HG03066 (cell line): ENCODE data around the gene BMPR1B.

Experiments used
- ATAC-seq: cut with Tn5 transposase; IDR thresholded peaks from one replicate; pipeline ENCODE4 v1.9.1; 2021; ENCODE audit warnings: low read depth; ENCODE audit not compliant: unreplicated experiment

BMPR1B gene

DNA sequence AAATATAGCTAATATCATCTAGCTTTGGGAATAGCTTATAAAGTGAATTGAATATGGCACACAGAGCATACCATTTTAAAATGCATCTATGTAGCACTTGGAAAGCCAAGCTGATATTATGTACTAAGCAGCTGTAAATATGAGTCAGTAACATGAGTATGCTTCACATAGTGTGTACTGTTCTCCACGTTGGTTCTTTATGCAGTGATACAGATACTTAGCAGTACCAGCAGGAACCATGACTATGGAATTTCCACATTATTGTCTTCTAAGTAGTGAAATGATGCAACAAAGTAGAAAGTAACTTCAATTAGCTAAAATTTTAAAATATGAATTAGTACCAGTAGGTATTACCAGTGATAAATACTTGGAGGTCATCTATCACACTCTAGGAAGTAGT, 320.1 kb downstream of the BMPR1B start:
- no peak for ATAC-seq

DNA sequence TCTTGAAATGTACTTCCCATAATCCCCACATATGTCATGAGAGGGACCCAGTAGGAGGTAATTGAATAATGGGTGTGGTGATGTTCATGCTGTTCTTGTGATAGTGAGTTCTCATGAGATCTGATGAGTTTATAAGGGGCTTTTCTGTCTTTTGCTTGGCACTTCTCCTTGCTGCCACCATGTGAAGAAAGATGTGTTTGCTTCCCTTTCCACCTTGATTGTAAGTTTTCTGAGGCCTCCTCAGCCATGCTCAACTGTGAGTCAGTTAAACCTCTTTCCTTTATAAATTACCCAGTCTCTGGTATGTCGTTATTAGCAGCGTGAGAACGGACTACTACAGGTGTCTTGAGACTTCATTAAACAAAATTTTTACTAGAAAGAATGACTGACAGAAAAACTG, 323.2 kb downstream of the BMPR1B start:
- no peak for ATAC-seq

DNA sequence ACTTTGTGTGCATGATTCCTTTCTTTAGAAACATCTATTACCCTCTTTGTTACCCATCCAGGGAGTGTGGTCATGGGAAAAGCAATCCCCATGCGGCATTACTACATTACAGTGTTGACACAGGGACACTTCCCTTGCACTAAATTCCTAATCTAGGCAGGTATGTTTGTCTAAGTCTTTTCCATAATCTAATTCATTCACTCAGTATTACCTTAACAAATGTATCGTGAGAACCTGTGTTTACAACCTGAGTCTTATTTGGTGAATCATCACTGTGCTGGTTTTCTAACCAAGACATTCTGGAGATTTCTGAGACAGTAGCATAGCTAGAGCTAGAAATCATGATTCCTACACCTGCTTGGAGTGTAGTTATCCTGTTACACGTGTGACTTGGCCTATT, 326.8 kb downstream of the BMPR1B start:
- no peak for ATAC-seq

DNA sequence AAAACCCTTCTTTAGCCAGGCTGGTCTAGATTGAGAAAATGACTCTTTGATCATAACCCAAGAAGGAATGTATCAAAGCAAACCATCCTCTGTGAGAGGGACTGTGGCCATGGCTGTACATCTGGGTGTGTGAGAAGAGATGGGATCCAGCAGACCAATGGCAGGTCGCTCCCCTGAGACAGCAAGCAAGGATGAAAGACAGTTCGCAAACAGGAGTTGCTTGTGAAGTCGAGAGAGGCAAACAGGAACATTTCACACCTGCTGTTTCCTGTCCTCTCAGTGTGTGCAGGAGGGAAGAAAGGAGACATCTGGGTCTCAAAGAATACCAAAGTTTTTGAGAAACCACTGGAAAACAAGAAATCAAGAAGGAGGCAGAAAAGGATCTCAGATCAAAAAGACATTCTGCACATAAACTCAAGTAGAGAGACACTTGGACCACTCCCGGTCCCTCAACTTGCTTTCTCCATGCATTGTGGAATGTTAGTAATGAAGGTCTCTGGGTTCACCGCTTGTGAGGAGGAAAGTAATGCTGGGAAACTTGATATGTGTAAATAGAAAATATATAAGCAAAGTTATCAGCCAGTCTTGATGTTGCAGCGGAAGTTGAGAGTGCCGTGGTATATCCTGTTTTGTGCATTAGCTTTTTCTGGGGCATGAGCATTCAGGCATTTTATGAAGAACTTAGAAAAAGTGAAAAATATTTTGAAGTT, 327.5 kb downstream of the BMPR1B start:
- no peak for ATAC-seq

DNA sequence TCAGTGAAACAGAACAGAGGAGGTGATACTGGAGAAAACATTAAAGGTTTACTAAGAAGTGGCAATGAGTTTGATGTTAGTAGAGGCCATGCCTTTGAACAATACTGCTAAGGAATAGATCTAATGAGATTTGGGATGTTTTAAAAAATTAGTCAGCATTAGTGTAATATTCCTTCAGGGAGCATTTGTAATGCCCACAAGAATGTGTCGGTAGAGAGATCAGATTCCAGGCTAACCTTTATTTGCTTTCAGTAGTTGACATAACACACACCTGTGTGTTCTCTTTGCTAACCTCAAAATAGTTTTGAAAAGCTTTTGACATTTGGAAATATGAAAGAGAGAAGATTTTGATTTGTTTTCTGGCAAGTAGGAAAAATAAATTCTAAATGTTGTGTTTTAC, 328.8 kb downstream of the BMPR1B start:
- ATAC-seq, result no peak

DNA sequence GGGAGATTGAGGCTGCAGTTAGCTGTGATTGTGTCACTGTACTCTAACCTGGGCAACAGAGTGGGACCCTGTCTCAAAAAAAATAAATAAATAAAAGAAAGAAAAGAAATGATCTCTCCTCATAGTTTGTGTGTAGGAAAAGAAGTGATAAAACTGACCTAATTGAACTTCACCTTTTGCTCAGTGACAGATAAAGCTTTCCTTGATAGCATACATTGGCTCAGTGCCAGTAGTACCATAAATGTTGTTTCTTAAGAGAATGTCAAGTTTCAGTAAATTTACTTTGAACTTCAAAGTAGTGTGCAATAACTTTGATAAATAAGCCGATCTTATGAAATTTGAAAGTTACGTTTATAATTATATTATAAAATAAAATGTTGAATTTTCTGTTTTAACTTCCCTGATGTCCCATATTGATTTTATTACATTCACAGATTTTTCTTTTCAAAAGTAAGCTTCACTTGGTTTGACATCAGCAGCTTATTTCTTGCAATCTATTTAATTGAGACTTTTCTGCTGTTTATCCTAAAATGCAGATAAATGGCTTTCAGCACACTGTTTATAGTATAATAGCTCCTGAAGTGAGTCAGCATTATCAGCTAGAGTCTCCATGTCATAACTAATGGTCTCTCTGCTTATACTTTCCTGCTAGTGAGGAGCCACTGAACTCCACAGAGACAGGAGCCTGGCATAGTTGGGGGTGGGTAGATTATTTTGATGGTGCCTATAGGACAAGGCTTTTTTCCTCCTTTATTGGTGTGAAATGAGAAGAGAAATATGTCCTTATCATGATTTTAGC, 330.1 kb downstream of the BMPR1B start:
- ATAC-seq, result no peak

DNA sequence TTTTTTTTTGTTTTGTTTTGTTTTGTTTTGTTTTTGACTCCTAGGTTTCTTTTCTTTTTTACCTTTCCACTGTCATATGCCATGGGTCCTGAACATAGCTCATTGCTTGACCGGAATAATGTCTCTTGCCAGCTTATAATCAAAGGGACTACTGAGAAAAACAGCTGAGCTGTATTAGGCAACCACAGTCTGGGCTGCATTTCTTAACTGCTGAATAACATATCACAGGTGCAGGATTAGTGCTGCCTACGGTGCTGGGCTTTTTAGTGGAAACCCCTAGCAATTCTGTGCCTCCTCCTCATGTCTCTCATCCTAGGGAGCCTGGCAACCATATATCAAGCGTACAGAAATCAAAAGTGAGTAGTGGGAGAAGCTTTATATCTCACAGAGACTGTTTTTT, 333.5 kb downstream of the BMPR1B start:
- no peak for ATAC-seq

DNA sequence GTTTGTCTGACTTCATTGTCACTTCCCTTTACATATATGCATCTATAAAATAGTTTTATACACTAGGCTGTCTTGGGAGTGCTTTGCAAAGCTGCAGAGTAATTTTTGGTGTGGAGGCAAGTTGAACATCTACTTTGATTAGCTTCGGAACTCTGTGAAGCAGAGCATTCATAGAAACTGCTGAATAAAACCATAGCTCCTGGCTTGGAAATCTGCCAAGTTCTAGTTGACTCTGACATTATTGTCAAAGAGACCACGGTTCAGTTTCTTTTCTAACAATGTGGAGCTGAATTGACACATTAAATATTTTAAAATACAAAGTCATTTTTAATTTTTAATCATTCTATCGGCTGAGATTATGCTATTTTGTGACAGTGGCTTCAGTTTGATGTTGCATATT, 335.0 kb downstream of the BMPR1B start:
- no peak for ATAC-seq

DNA sequence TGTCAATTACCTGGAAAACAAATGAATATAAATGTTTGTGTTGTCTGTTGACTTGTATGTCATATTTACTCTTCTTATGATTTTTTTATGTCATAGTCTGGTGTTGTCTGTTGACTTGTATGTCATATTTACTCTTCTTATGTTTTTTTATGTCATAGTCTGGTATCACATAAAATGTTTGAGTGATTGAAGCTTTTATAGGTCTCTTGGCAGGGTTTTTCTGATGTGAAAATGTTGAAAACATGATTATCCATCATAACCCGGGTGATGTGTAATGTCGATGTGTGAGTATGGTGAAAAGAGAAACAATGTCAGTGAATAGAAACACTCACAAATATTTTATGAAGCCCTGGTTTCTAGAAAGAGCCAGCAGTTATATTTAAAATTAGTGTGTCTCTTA, 335.7 kb downstream of the BMPR1B start:
- ATAC-seq, result no peak

DNA sequence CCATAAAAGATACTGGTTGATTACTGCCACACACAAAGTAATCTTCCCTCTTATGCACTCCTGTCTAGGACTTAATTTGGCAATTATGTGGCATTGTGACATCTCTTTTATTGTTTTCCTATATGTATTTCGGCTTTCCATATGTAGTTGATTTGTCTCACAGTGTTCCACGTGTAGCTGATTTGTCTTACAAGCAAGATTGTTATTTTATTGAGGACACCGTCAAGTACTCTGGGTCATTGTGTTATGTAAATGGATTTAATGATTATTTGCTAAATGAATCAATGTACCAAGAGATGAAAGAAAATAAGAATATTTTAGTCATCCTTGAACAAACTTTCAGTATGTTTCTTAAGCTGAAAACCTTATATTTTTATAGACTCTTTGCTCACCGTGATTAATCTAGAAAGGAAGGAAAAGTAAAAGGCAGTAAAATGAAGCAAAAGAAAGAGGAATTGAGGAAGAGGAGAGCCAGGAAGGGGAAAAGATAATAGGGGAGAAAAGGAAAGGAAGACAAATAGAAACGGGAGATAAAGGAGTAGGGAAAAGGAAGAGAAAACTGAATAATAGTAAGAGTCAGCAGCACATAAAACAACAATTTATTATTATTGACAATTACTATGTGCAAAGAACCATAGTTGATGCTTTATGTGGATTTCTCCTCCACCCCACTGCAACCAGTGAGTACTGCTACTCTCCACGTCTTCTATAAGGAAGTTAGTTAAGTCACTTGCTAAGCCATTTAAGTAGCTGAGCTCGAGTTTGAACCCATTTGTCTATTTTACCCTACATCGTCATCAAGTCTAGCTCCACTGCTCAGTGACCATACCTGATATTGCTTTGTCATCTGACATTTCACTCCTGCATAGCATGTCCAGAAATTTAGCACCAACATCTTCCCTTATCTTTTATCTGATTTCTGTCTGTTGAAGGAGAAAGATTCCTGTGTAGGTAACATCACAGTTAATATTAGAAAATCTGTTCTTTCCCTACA, 336.5 kb downstream of the BMPR1B start:
- no peak for ATAC-seq

DNA sequence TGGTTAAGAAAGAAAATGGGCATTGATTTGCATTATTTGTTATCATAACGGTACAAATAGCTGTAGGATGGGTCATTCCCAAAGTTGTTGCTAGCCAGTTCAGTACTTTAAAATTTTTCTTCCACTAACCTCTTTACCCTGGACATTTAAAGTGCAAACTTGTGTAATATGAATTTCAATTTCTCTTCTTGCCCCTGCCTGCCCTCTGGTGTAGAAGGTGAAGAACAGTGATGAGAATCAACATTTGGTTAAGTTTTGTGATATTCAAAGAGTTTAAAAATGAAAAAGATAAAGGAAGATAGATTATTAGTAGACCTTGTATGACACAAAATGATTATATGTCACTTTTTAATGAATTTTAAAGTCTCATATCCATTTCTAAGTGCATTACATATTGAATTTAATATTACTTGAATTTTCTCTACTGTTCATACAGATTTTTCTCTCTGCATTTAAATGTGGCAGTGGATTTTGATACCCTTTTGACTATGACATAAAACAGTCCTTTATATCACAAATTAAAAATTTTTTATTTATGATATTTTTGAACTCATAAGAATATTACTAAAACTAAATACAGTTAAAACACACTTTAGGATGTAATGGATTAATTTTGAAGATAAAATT, 337.7 kb downstream of the BMPR1B start:
- ATAC-seq, result no peak

DNA sequence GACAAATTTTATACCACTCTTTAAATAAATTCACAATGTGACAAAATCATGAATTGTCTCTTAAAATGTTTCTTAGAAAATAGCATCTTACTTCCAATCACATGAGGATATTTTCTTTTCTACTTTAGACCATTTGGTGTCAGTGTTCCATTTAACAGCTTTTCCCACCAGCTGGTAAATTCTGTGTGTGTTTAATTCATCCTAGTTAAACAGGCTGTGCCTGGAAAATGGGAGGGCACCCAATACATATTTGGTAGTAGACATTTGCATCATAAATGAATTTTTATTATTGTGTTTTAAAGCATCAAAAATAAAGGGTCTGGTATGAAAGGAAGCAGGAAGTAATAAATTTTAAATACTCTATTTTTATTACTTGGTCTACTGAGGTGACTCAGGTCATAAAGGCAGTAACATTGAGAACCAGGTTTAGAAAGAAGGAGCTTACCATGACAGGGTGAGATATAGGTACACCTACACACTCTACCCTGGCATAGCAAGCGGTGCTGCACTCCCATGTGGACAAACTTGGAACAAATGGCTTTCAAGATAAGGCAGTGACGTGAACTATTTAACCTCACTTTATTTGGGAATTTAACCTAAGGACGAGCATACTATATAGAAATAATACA, 344.5 kb downstream of the BMPR1B start:
- no peak for ATAC-seq

DNA sequence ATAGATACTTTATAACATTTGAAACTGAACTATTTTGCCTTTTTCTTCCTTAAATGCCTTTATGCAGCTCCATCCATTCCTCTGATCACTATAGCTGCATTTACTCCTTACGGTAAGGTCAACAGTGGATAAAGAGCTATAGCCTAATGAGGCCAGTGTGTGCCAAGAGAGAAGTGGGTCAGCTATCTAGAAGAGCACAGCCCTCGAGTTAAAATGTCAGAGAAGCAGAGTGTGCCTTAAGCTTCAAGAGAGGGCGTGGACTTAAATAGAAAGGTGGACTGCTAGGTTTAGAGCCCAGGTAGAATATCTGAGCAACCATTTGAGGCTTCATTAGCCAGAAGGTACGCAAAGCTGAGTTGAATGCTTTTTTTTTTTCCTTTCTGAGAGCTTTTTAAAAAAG, 347.4 kb downstream of the BMPR1B start:
- no peak for ATAC-seq

DNA sequence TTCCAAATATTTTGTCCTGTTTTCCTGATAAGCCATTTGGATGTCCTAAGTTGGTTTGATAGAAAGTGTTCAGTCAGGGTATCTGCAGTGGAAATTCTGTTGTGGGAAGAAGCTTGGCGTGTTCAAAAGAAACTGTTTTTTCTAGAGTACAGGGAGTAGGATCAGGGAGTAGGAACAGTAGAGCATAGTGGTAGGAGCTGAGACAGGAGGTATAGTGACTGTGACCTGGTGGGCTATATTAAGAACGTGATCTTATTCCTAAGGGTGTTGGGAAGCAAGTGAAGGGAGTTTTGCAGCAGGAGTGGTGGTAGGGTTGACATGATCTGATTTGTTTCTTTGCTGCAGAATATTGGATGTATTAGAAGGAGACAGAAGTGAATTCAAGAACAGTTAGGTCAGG, 348.2 kb downstream of the BMPR1B start:
- ATAC-seq, result no peak

DNA sequence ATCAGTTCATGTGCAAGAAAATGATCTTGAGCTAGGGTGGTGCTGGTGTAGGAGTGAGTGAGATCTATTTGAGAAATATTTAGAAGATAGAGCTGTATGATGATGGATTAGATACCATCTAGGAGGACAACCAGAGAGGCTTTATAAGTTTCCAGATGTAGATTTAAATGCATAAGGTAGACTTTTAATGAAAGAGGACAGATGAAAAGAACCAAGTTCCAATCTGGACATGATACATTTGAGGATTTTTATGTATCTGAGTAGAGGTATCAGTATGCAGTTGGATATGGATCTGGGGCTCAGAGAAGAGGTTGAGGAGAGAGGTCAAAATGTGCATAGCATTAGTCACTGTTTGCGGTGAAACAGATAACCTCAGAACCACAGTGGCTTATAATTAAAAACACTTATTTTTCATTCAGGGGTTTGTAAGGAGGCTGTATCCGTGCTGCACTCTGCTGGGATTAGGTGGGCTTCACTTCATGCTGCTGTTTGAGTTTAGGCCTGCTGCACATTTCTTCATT, 348.7 kb downstream of the BMPR1B start:
- no peak for ATAC-seq

DNA sequence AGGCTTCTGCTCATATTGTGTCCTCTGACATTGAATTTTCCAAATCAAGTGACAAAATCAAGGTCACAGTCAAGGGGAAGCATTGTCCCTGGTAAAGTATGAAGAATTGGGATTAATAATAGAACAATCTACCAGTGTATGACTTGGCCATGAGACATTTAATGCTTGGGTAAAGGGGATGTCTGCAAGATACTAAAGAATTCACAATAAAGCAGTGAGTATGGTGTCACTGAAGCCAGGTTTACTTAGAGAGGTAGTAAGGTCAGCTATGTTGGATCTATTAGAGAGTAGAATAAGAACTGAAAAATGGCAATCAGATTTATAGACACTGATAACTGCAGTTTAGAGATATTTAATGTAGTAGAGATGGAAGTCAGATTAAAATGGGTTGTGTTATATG, 349.2 kb downstream of the BMPR1B start:
- no peak for ATAC-seq

DNA sequence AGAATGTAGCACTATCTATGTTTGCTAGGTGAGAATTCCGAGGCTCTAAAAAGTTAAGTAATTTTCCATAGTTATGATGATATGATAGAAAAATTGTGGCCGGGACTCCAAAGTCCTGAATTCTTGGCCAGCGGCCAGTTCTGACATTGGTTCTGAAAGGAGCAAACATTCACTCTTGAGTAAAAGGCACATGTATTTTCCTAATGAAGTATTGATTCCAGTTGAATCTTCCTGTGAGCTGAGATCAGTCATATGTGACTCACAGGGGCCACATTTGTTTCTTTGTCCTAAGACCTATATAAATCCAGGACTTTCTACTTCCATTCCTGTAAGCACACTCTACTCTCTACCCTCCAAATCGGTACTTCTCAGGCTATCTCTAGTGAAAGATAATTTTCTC, 349.9 kb downstream of the BMPR1B start:
- ATAC-seq, result no peak

DNA sequence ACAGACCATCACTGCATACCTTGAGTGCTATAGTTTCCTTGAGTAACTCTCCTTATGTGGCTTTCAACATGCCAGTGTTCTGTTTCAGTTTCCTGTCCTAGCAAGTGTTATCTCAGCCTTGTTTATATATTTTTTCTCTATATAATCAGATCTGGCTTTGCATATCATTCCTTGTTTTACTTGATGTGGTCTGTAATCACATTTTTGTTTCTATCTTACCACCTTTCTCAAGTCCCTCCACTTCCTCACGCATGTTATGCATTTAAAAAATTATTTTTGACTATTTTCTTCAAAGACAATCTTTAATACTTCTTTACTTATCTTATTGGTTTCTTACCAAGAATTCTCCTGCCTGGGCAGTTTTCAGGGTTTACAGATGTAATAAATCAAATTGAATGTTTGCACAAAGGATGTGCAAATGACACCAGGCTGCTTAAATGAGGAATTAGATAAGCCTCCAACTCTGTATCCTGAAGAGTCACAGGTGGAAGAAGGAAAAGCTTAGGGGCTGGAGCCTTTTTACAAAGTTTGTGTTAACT, 351.2 kb downstream of the BMPR1B start:
- no peak for ATAC-seq

DNA sequence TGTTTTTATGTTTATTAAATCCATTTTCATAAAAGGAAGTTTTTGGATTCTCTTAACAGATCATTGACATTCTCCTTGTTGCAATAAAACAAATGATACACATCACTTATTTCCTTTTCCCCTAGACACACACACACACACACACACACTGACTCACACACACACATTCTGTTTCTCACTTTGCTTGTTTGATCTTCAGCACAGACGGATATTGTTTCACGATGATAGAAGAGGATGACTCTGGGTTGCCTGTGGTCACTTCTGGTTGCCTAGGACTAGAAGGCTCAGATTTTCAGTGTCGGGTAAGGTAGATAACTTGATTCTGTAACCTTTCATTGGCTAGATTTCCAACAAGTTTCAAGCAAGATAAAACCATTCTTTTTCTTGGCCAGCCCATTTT, 356.8 kb downstream of the BMPR1B start:
- ATAC-seq, result no peak

DNA sequence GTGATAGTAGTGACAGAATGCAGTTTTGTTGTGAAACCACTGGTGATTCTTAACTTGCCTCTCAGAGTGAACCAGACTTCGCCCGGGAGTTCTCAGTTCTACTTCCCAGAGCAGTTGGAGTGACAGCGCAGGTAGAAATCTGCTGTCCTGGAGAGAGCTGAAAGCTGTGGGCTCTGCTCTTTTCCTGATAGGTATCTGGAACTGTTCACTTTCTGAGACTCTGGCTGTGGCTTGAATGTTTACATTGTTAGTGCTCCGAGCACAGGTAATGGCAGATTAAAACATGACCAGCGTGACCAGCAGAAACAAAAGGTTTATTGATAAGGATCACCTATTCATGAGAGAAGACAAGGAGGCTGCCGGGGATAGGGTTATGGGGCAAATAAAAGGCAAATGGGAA, 360.7 kb downstream of the BMPR1B start:
- ATAC-seq, result no peak
